ENCODE measurements around the gene DPP3. TPM values are rescaled to one million over a fixed set of nuclear protein-coding genes. Genes with fewer than 3 reads are reported as not detected.

DPP3 gene
- total RNA-seq, 1 donor from 2014 or later = 60.0 TPM

DNA sequence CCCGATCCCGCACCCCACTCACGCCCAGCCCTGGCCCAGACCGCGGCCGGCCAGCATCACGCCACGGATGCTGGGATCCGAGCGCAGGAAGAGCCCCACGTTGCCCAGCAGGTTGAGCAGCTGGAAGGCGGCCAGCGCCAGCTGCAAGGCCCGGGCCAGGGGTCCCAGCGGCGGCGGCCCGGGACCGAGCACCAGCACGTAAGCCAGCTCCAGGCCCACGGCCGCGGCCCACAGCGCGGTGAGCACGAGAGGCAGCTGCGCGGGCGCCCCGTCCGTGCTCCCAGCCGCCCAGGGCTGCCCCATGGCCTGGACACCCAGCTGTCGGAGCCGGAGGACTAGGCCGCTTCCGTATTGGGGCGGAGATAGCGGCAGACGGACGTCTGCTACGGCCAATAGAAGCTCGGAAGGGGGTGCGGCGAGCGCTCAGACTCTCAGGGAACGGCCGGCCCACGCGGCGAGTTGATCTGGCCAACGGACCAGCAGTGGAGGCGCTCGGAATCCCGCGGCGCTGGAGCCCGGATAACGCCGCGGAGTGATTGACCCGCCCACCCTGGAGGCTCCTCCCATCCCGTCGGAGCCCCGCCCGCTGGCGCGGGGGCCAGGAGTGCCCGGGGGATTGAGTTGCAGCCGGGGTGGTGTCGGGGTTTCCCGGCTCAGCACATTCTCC lies 65.6 kb downstream of the DPP3 start, which contains the start of gene ZDHHC24:
TSS of gene ZDHHC24 (minus strand) at position 348 of the 667 bp plus-strand sequence. CDS start at position 303, 45 bp downstream.
- Histone ChIP-seq H3K9me3 (ENCODE audit: insufficient read depth, low read depth, low read length) (no peaks in the 10 kb centered on the region), H2AFZ (ENCODE audit: low read depth, low read length) (peak within 1 kb of the TSS; percentile 78), H3K27me3 (ENCODE audit: insufficient read depth, low read length) (peaks cover 2% of the 10 kb centered on the region), H3K4me2 (ENCODE audit: low read length) (peak within 1 kb of the TSS; percentile 88), H3K9ac (ENCODE audit: low read length) (peak within 1 kb of the TSS; percentile 84), H3K79me2 (ENCODE audit: insufficient read depth, low read length) (no peaks in the 10 kb centered on the region), H3K36me3 (ENCODE audit: insufficient read depth, low read length) (no peaks in the 10 kb centered on the region), H3K4me1 (ENCODE audit: insufficient read depth, low read length) (peaks cover 28% of the 10 kb centered on the region), H3K4me3 (ENCODE audit: insufficient read depth, low read depth, low read length) (peak within 1 kb of the TSS; percentile 66), H3K27ac (ENCODE audit: low read depth, low read length) (peak within 1 kb of the TSS; percentile 57), H4K20me1 (ENCODE audit: insufficient read depth, low read length) (peaks cover 7% of the 10 kb centered on the region)
- TF ChIP-seq EZH2 (IDR thresholded peaks at IDR 0.05; ENCODE audit: insufficient read depth, low read length) = no peak
- Mint-ChIP-seq H3K27me3 (ENCODE audit: low read depth, unreplicated experiment) (peaks cover 27% of the 10 kb centered on the region), H3K4me1 (ENCODE audit: low read depth, unreplicated experiment) (peaks cover 6% of the 10 kb centered on the region), H3K9me3 (ENCODE audit: unreplicated experiment) (no peaks in the 10 kb centered on the region), H3K4me3 (ENCODE audit: unreplicated experiment) (peak within 1 kb of the TSS; percentile 86), H3K27ac (ENCODE audit: unreplicated experiment) (peak within 1 kb of the TSS; percentile 86), H3K36me3 (ENCODE audit: low read depth, unreplicated experiment) (peaks cover 12% of the 10 kb centered on the region)
- DNase-seq (ENCODE audit: low read depth) (peak; percentile 91), FAIRE-seq (peak; percentile 23)

- Histone ChIP-seq H3K4me3 (ENCODE audit: insufficient read depth, low read depth, low read length) (peak within 1 kb of the TSS; percentile 66), H4K20me1 (ENCODE audit: insufficient read depth, low read length) (peaks cover 7% of the 10 kb centered on the region), H3K4me2 (ENCODE audit: low read length) (peak within 1 kb of the TSS; percentile 88), H3K27me3 (ENCODE audit: insufficient read depth, low read length) (peaks cover 2% of the 10 kb centered on the region), H3K9me3 (ENCODE audit: insufficient read depth, low read depth, low read length) (no peaks in the 10 kb centered on the region), H3K79me2 (ENCODE audit: insufficient read depth, low read length) (no peaks in the 10 kb centered on the region), H3K9ac (ENCODE audit: low read length) (peak within 1 kb of the TSS; percentile 84), H3K36me3 (ENCODE audit: insufficient read depth, low read length) (no peaks in the 10 kb centered on the region), H3K27ac (ENCODE audit: low read depth, low read length) (peak within 1 kb of the TSS; percentile 57), H2AFZ (ENCODE audit: low read depth, low read length) (peak within 1 kb of the TSS; percentile 78), H3K4me1 (ENCODE audit: insufficient read depth, low read length) (peaks cover 28% of the 10 kb centered on the region)
- H3K9me3 Mint-ChIP-seq (ENCODE audit: unreplicated experiment) = no peaks in the 10 kb centered on the region
- H3K4me1 Mint-ChIP-seq (ENCODE audit: low read depth, unreplicated experiment) = peaks cover 6% of the 10 kb centered on the region
- peaks cover 12% of the 10 kb centered on the region for H3K36me3 Mint-ChIP-seq (ENCODE audit: low read depth, unreplicated experiment)
- FAIRE-seq (no peak), DNase-seq (ENCODE audit: low read depth) (peak; percentile 11)
- no peak within 1 kb of the TSS for H3K27ac Mint-ChIP-seq (ENCODE audit: unreplicated experiment)
- H3K4me3 Mint-ChIP-seq (ENCODE audit: unreplicated experiment) = peak within 1 kb of the TSS; percentile 76
- no peak for TF ChIP-seq CTCF (IDR thresholded peaks at IDR 0.05; ENCODE audit: insufficient read depth, low read depth, low read length)
- H3K27me3 Mint-ChIP-seq (ENCODE audit: low read depth, unreplicated experiment) = peaks cover 30% of the 10 kb centered on the region
Observed at GRCh38 chr11:66546368-66546965, 66.2 kb downstream of the DPP3 start, which contains the start of gene ACTN3. ACTN3 (plus strand) TSS chr11:66546903; CDS start chr11:66546938, 35 bp downstream.

DNA sequence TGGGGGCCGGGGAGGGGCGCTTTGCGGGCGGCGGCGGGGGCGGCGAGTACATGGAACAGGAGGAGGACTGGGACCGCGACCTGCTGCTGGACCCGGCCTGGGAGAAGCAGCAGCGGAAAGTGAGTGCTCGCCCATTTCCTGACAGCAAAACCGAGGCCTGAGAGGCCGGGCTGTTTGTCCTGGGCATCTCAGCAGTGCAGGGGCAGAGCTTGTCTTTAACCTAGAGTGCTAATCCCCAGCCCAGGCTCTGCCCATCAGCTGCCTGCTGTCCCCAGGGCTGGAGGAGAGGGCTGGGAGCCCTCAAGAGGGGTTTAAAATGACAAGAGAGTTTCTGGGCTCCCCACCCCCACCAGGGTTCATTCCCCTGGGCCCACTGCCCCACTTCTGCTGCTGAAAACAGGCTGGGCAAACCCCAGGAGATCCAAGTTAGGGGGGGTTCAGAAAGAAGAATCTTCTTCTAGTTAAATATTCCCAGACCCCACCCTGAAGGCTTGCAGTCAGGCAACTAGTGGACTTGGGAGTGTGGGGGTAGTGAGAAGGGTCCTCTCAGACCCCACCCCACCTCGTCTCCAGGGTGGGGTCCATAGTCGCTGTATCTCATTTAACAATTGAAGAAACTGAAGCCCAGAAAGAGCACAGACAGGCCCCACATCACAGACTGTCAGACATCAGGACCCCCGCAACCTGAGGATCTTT lies 66.9 kb downstream of the DPP3 start:
- Mint-ChIP-seq H3K4me3 (ENCODE audit: unreplicated experiment) (peak overlapping the region; percentile 34), H3K27ac (ENCODE audit: unreplicated experiment) (no peak overlapping the region), H3K4me1 (ENCODE audit: low read depth, unreplicated experiment) (peaks cover 5% of the 10 kb centered on the region), H3K27me3 (ENCODE audit: low read depth, unreplicated experiment) (peaks cover 30% of the 10 kb centered on the region), H3K9me3 (ENCODE audit: unreplicated experiment) (no peaks in the 10 kb centered on the region), H3K36me3 (ENCODE audit: low read depth, unreplicated experiment) (peaks cover 8% of the 10 kb centered on the region)
- Histone ChIP-seq H2AFZ (ENCODE audit: low read depth, low read length) (no peak overlapping the region), H3K36me3 (ENCODE audit: insufficient read depth, low read length) (no peaks in the 10 kb centered on the region), H3K27me3 (ENCODE audit: insufficient read depth, low read length) (peaks cover 2% of the 10 kb centered on the region), H3K4me2 (ENCODE audit: low read length) (peak overlapping the region; percentile 88), H4K20me1 (ENCODE audit: insufficient read depth, low read length) (peaks cover 7% of the 10 kb centered on the region), H3K79me2 (ENCODE audit: insufficient read depth, low read length) (no peaks in the 10 kb centered on the region), H3K27ac (ENCODE audit: low read depth, low read length) (no peak overlapping the region), H3K9me3 (ENCODE audit: insufficient read depth, low read depth, low read length) (no peaks in the 10 kb centered on the region), H3K4me3 (ENCODE audit: insufficient read depth, low read depth, low read length) (no peak overlapping the region), H3K4me1 (ENCODE audit: insufficient read depth, low read length) (peaks cover 28% of the 10 kb centered on the region), H3K9ac (ENCODE audit: low read length) (no peak overlapping the region)
- no peak for FAIRE-seq
- DNase-seq (ENCODE audit: low read depth) = no peak
- TF ChIP-seq CTCF (IDR thresholded peaks at IDR 0.05; ENCODE audit: insufficient read depth, low read depth, low read length) (no peak), EZH2 (IDR thresholded peaks at IDR 0.05; ENCODE audit: insufficient read depth, low read length) (no peak)
